Endothelial cell of umbilical vein (primary cell): Measurements from ENCODE around the gene TMEM131. TPM values are rescaled to one million over a fixed set of nuclear protein-coding genes. Genes with fewer than 3 reads are reported as not detected.
"Not testable (repeated sequence)": the region's sequence is repeated elsewhere in the genome, so short reads cannot be mapped to it uniquely, and the experiment has no call there.

ENCODE experiments used
- BruUV-seq: library from RNA; stranded (reverse); fragments of 400-500 nt; replicated peaks from 2 replicates; lab custom pipeline; 2021; lab: Mats Ljungman, UMichigan
- CTCF ChIA-PET: fragments of 300-600, 350-600 bp; sonication (Branson Sonifier 250); formaldehyde crosslinking; loops from one replicate; lab custom pipeline; 2021; ENCODE audit warnings: antibody characterized with exemption, inconsistent platforms; lab: Charles Lee
- POLR2A ChIA-PET: fragments of 300-600, 350-600 bp; sonication (Branson Sonifier 250); formaldehyde crosslinking; loops from one replicate; lab custom pipeline; 2021; ENCODE audit warnings: antibody characterized with exemption, inconsistent platforms; lab: Charles Lee
- DNase-seq: peaks from one replicate; pipeline ENCODE4 v3.0.0-alpha.2; 2011; ENCODE audit warnings: low read depth, low spot score
- FAIRE-seq: peaks from 2 replicates; lab custom pipeline; 2011; peaks lifted over from hg19 to GRCh38; lab: Jason Lieb, UNC
- H2AFZ ChIP-seq: 2 replicates; pipeline ENCODE4 v1.6.0; 2012; ENCODE audit warnings: low read depth, low read length, control low read depth, inconsistent platforms
- H3K27ac ChIP-seq: 2 replicates; pipeline ENCODE4 v1.5.1; 2011; ENCODE audit warnings: low read depth, mild to moderate bottlenecking, control low read depth, low read length, moderate library complexity; ENCODE audit not compliant: insufficient read depth
- H3K27me3 ChIP-seq, 2 experiments: 2 replicates each; pipeline versions ENCODE4 v1.6.0 to v1.6.1; 2011; ENCODE audit warnings: low read length in 2 of 2, mixed read lengths in 1 of 2; ENCODE audit not compliant: control insufficient read depth in 2 of 2, insufficient read depth in 2 of 2
- H3K36me3 ChIP-seq, 2 experiments: 2 replicates in 1 of 2; 3 replicates in 1 of 2; pipeline ENCODE4 v1.5.1; 2011; ENCODE audit warnings: low read length in 2 of 2, mild to moderate bottlenecking in 1 of 2, moderate library complexity in 1 of 2; ENCODE audit not compliant: control insufficient read depth in 2 of 2, insufficient read depth in 2 of 2; ENCODE audit errors: extremely low read depth in 1 of 2
- H3K4me1 ChIP-seq: 3 replicates; pipeline ENCODE4 v1.5.1; 2011; ENCODE audit warnings: mild to moderate bottlenecking, low read length; ENCODE audit not compliant: control insufficient read depth, insufficient read depth; ENCODE audit errors: extremely low read depth
- H3K4me2 ChIP-seq: 2 replicates; pipeline ENCODE4 v1.6.1; 2011; ENCODE audit warnings: low read length, control low read depth, mixed read lengths; ENCODE audit not compliant: insufficient read depth
- H3K4me3 ChIP-seq, 3 experiments: fragments of 200-600 bp in 1 of 3; sonication (generic), shearing (Covaris generic) in 1 of 3; replicated peaks in 1 of 3; 2 replicates each; pipeline ENCODE4 v1.5.1; 2011 to 2016; ENCODE audit warnings: control low read depth in 3 of 3, low read length in 3 of 3, mild to moderate bottlenecking in 2 of 3, inconsistent platforms in 1 of 3, low read depth in 1 of 3, moderate library complexity in 1 of 3; ENCODE audit not compliant: insufficient read depth in 1 of 3
- H3K79me2 ChIP-seq: 2 replicates; pipeline ENCODE4 v1.6.0; 2012; ENCODE audit warnings: low read length, inconsistent platforms; ENCODE audit not compliant: control insufficient read depth, insufficient read depth
- H3K9ac ChIP-seq: replicated peaks from 2 replicates; pipeline ENCODE3; 2011; ENCODE audit warnings: low read length, control low read depth; ENCODE audit not compliant: insufficient read depth; ENCODE audit errors: extremely low read depth
- H3K9me1 ChIP-seq: replicated peaks from 3 replicates; pipeline ENCODE4 v1.6.0; 2011; ENCODE audit warnings: mild to moderate bottlenecking, low read length; ENCODE audit not compliant: control insufficient read depth, insufficient read depth; ENCODE audit errors: extremely low read depth
- H3K9me3 ChIP-seq: replicated peaks from 2 replicates; pipeline ENCODE4 v1.5.1; 2012; ENCODE audit warnings: low read length, inconsistent platforms; ENCODE audit not compliant: control insufficient read depth, insufficient read depth
- H4K20me1 ChIP-seq: replicated peaks from 2 replicates; pipeline ENCODE3; 2011; ENCODE audit warnings: mild to moderate bottlenecking, low read length; ENCODE audit not compliant: control insufficient read depth, insufficient read depth; ENCODE audit errors: extremely low read depth
- dilution Hi-C: fragments of 300-500 bp; cut with MboI; formaldehyde crosslinking; loops from one replicate; pipeline ENCODE4 v1.15.0; 2019; ENCODE audit warnings: low sequenced_read_pairs; ENCODE audit not compliant: extremely low pct_ligation_motif_present
- intact Hi-C: fragments of 100-400 bp; cut with micrococcal nuclease; formaldehyde crosslinking; loops from one replicate; pipeline ENCODE4 v1.10.0; 2022
- polyA plus RNA-seq, 4 experiments: library from polyadenylated mRNA; depleted of rRNA in 3 of 4; stranded (reverse) in 3 of 4; unstranded in 1 of 4; fragments of >200 nt; gene quantifications; 2 replicates each; pipeline versions ENCODE4 v1.2.1 to v1.2.3, GENCODE V29; 2011 to 2012; ENCODE audit warnings: missing spikeins in 1 of 4
- total RNA-seq: library from RNA; stranded (reverse); gene quantifications from 2 replicates; pipeline ENCODE4 v1.2.3, GENCODE V29; 2021

Gene TMEM131
- total and polyA plus RNA-seq, 2 donors (not counting 3 experiments of a cell fraction or from before 2014, with no cell fraction given) = 12.2 to 28.6 TPM

GRCh38 chr2:97827013-97827412 is 168.7 kb downstream of the TMEM131 start:
- H3K9me1 ChIP-seq, CTCF ChIA-PET, H3K9me3 ChIP-seq, intact Hi-C loops, dilution Hi-C loops, H3K27me3 ChIP-seq, DNase-seq, H2AFZ ChIP-seq, H3K4me1 ChIP-seq, H3K36me3 ChIP-seq, H3K9ac ChIP-seq, FAIRE-seq, H4K20me1 ChIP-seq, H3K4me2 ChIP-seq, BruUV-seq, H3K27ac ChIP-seq, H3K79me2 ChIP-seq, H3K4me3 ChIP-seq, POLR2A ChIA-PET: not testable (repeated sequence)

DNA sequence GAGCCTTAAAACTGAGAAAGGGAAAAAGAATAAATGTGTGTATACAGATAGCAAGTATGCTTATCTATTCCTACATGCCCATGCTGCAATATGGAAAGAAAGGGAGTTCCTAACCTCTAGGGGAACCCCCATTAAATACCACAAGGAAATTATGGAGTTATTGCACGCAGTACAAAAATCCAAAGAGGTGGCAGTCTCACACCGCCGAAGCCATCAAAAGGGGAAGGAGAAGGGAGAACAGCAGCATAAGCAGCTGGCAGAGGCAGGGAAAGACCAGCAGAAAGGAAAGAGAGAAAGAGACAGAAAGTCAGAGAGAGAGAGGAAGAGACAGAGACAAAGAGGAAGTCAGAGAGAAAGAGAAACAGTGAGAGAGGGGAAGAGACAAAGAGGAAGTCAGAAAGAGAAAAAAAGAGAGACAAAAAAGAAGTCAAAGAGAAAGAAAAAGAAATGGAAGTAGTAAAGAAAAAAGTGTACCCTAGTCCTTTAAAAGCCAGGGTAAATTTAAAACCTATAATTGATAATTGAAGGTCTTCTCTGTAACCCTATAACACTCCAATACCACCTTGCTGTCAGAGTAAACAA is 169.4 kb downstream of the TMEM131 start:
- H3K4me1 ChIP-seq, BruUV-seq, H3K9me3 ChIP-seq, H3K9me1 ChIP-seq, H3K79me2 ChIP-seq, FAIRE-seq, H3K36me3 ChIP-seq, H3K27ac ChIP-seq, POLR2A ChIA-PET, H2AFZ ChIP-seq, dilution Hi-C loops, intact Hi-C loops, CTCF ChIA-PET, DNase-seq, H3K4me3 ChIP-seq, H3K4me2 ChIP-seq, H4K20me1 ChIP-seq, H3K9ac ChIP-seq, H3K27me3 ChIP-seq: not testable (repeated sequence)

DNA sequence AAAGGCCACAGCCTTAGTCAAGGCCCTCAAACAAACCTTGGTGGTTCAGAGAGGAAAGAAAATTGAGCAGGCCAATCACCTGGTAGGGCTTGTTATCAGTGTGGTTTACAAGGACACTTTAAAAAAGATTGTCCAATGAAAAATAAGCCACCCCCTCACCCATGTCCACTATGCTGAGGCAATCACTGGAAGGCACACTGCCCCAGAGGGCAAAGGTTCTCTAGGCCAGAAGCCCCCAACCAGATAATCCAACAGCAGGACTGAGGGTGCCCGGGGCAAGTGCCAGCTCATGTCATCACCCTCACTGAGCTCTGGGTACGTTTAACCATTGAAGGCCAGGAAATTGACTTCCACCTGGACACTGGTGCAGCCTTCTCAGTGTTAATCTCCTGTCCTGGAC is 171.7 kb downstream of the TMEM131 start:
- POLR2A ChIA-PET, H3K27ac ChIP-seq, H3K9ac ChIP-seq, FAIRE-seq, DNase-seq, H4K20me1 ChIP-seq, H3K4me3 ChIP-seq, H3K9me1 ChIP-seq, H3K36me3 ChIP-seq, H3K4me1 ChIP-seq, intact Hi-C loops, H3K9me3 ChIP-seq, H3K79me2 ChIP-seq, H3K27me3 ChIP-seq, CTCF ChIA-PET, dilution Hi-C loops, H3K4me2 ChIP-seq, BruUV-seq, H2AFZ ChIP-seq: not testable (repeated sequence)

DNA sequence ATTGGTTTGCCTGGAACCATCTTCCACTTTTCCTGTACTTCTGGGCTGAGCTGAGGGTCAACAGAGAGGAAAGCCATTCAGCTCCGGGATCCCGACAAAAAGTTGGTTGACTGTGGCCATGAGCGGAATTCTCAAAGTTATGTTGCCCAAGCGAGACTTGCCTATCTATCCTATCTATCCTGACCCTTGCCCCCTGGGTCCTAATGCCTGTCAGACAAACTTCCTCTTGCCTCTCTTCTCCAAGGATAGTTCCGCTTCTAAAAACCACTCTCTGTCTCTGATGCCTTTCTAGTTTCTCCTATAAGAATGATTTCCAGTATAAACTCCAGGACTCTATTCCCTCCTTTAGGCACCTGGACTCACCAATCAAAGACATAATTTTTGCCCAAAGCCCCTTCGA is 173.9 kb downstream of the TMEM131 start:
- H3K9me1 ChIP-seq, dilution Hi-C loops, DNase-seq, H3K79me2 ChIP-seq, BruUV-seq, intact Hi-C loops, POLR2A ChIA-PET, H3K9ac ChIP-seq, H2AFZ ChIP-seq, H3K9me3 ChIP-seq, FAIRE-seq, H3K4me2 ChIP-seq, H4K20me1 ChIP-seq, H3K36me3 ChIP-seq, H3K27ac ChIP-seq, H3K27me3 ChIP-seq, H3K4me1 ChIP-seq, H3K4me3 ChIP-seq: not testable (repeated sequence)
- CTCF ChIA-PET = interaction anchor here (1.5 kb wide), 1 partner anchor 448 kb away, joined by 4 read pairs; no protein-coding TSS in a partner anchor
